ENCODE data around the gene CACNA2D3. TPM values are rescaled to one million over a fixed set of nuclear protein-coding genes. Genes with fewer than 3 reads are reported as not detected.

The CACNA2D3 gene
- polyA plus RNA-seq, 3 donors = 8.3 to 21.5 (median 10.4) TPM

GRCh38 chr3:54776601-54777000 lies 654.2 kb downstream of the CACNA2D3 start:
- DNase-seq = no peak
- intact Hi-C loops (cut with micrococcal nuclease) = no loop called here

GRCh38 chr3:54777141-54777540 lies 654.8 kb downstream of the CACNA2D3 start:
- TF ChIP-seq, protein P1, sequence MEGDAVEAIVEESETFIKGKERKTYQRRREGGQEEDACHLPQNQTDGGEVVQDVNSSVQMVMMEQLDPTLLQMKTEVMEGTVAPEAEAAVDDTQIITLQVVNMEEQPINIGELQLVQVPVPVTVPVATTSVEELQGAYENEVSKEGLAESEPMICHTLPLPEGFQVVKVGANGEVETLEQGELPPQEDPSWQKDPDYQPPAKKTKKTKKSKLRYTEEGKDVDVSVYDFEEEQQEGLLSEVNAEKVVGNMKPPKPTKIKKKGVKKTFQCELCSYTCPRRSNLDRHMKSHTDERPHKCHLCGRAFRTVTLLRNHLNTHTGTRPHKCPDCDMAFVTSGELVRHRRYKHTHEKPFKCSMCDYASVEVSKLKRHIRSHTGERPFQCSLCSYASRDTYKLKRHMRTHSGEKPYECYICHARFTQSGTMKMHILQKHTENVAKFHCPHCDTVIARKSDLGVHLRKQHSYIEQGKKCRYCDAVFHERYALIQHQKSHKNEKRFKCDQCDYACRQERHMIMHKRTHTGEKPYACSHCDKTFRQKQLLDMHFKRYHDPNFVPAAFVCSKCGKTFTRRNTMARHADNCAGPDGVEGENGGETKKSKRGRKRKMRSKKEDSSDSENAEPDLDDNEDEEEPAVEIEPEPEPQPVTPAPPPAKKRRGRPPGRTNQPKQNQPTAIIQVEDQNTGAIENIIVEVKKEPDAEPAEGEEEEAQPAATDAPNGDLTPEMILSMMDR (IDR thresholded peaks at IDR 0.05) = no peak
- no peak overlapping the region for H3K27ac ChIP-seq (ENCODE audit: low read depth in 1 of 2, low read length in 2 of 2)
- no peaks in the 10 kb centered on the region for H4K20me1 ChIP-seq (ENCODE audit: insufficient read depth, low read length)
- no peak overlapping the region for H3K27ac Mint-ChIP-seq
- peaks cover 0 to 2% (median 1%) of the 10 kb centered on the region in 3 donors for H3K27me3 Mint-ChIP-seq (ENCODE audit: low read depth in 3 of 3)
- H3K4me3 Mint-ChIP-seq = no peak overlapping the region
- no peaks in the 10 kb centered on the region for H3K27me3 ChIP-seq (ENCODE audit: control insufficient read depth in 2 of 2, insufficient read depth in 2 of 2, low read length in 2 of 2)
- no peak overlapping the region for H3K9ac ChIP-seq (ENCODE audit: insufficient read depth, low read length, poor library complexity, severe bottlenecking)
- H3K36me3 ChIP-seq (replicated peaks in 1 of 2; ENCODE audit: control insufficient read depth in 1 of 2, insufficient read depth in 2 of 2, low read length in 2 of 2) = no peaks in the 10 kb centered on the region
- intact Hi-C loops (cut with micrococcal nuclease) = no loop called here
- no peaks in the 10 kb centered on the region for H3K36me3 Mint-ChIP-seq
- H3K79me2 ChIP-seq (ENCODE audit: insufficient read depth, low read length) = no peaks in the 10 kb centered on the region
- no CpG with 5 or more reads among the region's 2 CpGs for WGBS (ENCODE audit: insufficient coverage)
- no peaks in the 10 kb centered on the region for H3K4me1 Mint-ChIP-seq
- peaks cover 0 to 8% (median 3%) of the 10 kb centered on the region in 7 donors for H3K9me3 Mint-ChIP-seq
- H2AFZ ChIP-seq (ENCODE audit: insufficient read depth, low read depth, low read length, poor library complexity, severe bottlenecking) = no peak overlapping the region
- no peak overlapping the region for H3K4me3 ChIP-seq (replicated peaks in 1 of 3; ENCODE audit: low read depth in 2 of 3, low read length in 3 of 3)
- DNase-seq = no peak
- H3K4me2 ChIP-seq (replicated peaks; ENCODE audit: extremely low read depth, low read length, poor library complexity, severe bottlenecking) = no peak overlapping the region
- no peaks in the 10 kb centered on the region for H3K4me1 ChIP-seq (ENCODE audit: control insufficient read depth in 1 of 2, insufficient read depth in 2 of 2, low read length in 2 of 2)
- peaks cover 0 to 4% of the 10 kb centered on the region in 2 donors for H3K9me3 ChIP-seq (replicated peaks in 1 of 2; ENCODE audit: control insufficient read depth in 1 of 2, insufficient read depth in 1 of 2, low read length in 2 of 2)

More at GRCh38 chr3:54776601-54777000, 654.2 kb downstream of the CACNA2D3 start:
- H2AFZ ChIP-seq (ENCODE audit: insufficient read depth, low read depth, low read length, poor library complexity, severe bottlenecking) = no peak overlapping the region
- TF ChIP-seq, protein P1 (IDR thresholded peaks at IDR 0.05) = no peak
- no peak overlapping the region for H3K4me3 ChIP-seq (replicated peaks in 1 of 3; ENCODE audit: low read depth in 2 of 3, low read length in 3 of 3)
- H3K4me2 ChIP-seq (replicated peaks; ENCODE audit: extremely low read depth, low read length, poor library complexity, severe bottlenecking) = no peak overlapping the region
- H3K27ac Mint-ChIP-seq = no peak overlapping the region
- no peaks in the 10 kb centered on the region for H3K27me3 ChIP-seq (ENCODE audit: control insufficient read depth in 2 of 2, insufficient read depth in 2 of 2, low read length in 2 of 2)
- no peaks in the 10 kb centered on the region for H3K36me3 ChIP-seq (replicated peaks in 1 of 2; ENCODE audit: control insufficient read depth in 1 of 2, insufficient read depth in 2 of 2, low read length in 2 of 2)
- no peaks in the 10 kb centered on the region for H3K4me1 Mint-ChIP-seq
- H3K4me1 ChIP-seq (ENCODE audit: control insufficient read depth in 1 of 2, insufficient read depth in 2 of 2, low read length in 2 of 2) = no peaks in the 10 kb centered on the region
- no peak overlapping the region for H3K4me3 Mint-ChIP-seq
- peaks cover 0 to 4% of the 10 kb centered on the region in 2 donors for H3K9me3 ChIP-seq (replicated peaks in 1 of 2; ENCODE audit: control insufficient read depth in 1 of 2, insufficient read depth in 1 of 2, low read length in 2 of 2)
- H3K9ac ChIP-seq (ENCODE audit: insufficient read depth, low read length, poor library complexity, severe bottlenecking) = no peak overlapping the region
- WGBS (ENCODE audit: insufficient coverage) = no CpG with 5 or more reads among the region's 2 CpGs
- no peaks in the 10 kb centered on the region for H3K36me3 Mint-ChIP-seq
- H3K27ac ChIP-seq (ENCODE audit: low read depth in 1 of 2, low read length in 2 of 2) = no peak overlapping the region
- peaks cover 0 to 2% (median 1%) of the 10 kb centered on the region in 3 donors for H3K27me3 Mint-ChIP-seq (ENCODE audit: low read depth in 3 of 3)
- H3K9me3 Mint-ChIP-seq = peaks cover 0 to 8% (median 3%) of the 10 kb centered on the region in 7 donors
- H4K20me1 ChIP-seq (ENCODE audit: insufficient read depth, low read length) = no peaks in the 10 kb centered on the region
- no peaks in the 10 kb centered on the region for H3K79me2 ChIP-seq (ENCODE audit: insufficient read depth, low read length)

All from CD14-positive monocyte (primary cell).